Neutrophil (primary cell): ENCODE results near the gene CD247.

ENCODE experiments used
- H3K27ac ChIP-seq: fragments of 200-600 bp; sonication (generic); 2 replicates; pipeline ENCODE4 v1.5.1; 2016; ENCODE audit warnings: mild to moderate bottlenecking, moderate library complexity
- H3K27me3 ChIP-seq: fragments of 200-600 bp; sonication (generic); 2 replicates; pipeline ENCODE4 v1.6.0; 2016; ENCODE audit warnings: mild to moderate bottlenecking
- H3K36me3 ChIP-seq: fragments of 200-600 bp; sonication (generic); 2 replicates; pipeline ENCODE4 v1.5.1; 2017
- H3K4me1 ChIP-seq, 2 experiments: fragments of 200-600 bp in 1 of 2; sonication (generic) in 1 of 2; 1 replicate in 1 of 2; 2 replicates in 1 of 2; pipeline versions ENCODE4 v1.5.1 to v1.6.1; 2013 to 2016; ENCODE audit warnings: low read depth in 1 of 2, low read length in 1 of 2, mild to moderate bottlenecking in 1 of 2, moderate library complexity in 1 of 2; ENCODE audit not compliant: control insufficient read depth in 1 of 2, insufficient read depth in 1 of 2
- H3K4me3 ChIP-seq, 2 experiments: fragments of 200-600 bp in 1 of 2; sonication (generic) in 1 of 2; 1 replicate in 1 of 2; 2 replicates in 1 of 2; pipeline ENCODE4 v1.5.1; 2013 to 2016; ENCODE audit warnings: low read depth in 1 of 2, low read length in 1 of 2, mild to moderate bottlenecking in 1 of 2, moderate library complexity in 1 of 2
- H3K9me3 ChIP-seq: fragments of 200-600 bp; sonication (generic); 2 replicates; pipeline ENCODE4 v1.5.1; 2016
- CTCF ChIP-seq: fragments of 200-600 bp; sonication (generic); IDR thresholded peaks from 2 replicates; pipeline ENCODE4 v1.5.1; 2016; ENCODE audit warnings: antibody characterized with exemption

Gene CD247

DNA sequence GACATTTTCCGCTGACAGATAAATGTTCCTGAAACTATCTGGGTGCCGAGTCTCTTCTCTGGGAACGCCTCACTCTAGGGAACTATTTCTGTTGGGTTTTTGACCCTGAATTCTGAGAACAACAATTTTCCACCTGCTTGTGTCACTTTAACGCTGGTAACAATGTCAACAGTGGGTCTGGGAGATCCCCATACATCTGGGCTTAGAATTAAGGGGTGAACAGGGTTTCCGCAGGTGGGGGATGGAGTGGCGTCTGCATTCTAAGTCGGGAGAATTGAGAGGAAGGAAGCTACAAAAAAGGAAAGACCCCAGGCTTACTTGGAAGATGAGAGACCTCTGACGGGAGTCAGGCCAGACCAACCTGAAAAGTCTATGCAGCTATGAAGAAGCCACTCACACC is 8.7 kb downstream of the CD247 start:
- Histone ChIP-seq H3K4me3 (no peak overlapping the region), H3K36me3 (no peaks in the 10 kb centered on the region), H3K4me1 (no peaks in the 10 kb centered on the region), H3K27ac (no peak overlapping the region), H3K27me3 (peaks cover 7% of the 10 kb centered on the region), H3K9me3 (no peaks in the 10 kb centered on the region)
- no peak for TF ChIP-seq CTCF

DNA sequence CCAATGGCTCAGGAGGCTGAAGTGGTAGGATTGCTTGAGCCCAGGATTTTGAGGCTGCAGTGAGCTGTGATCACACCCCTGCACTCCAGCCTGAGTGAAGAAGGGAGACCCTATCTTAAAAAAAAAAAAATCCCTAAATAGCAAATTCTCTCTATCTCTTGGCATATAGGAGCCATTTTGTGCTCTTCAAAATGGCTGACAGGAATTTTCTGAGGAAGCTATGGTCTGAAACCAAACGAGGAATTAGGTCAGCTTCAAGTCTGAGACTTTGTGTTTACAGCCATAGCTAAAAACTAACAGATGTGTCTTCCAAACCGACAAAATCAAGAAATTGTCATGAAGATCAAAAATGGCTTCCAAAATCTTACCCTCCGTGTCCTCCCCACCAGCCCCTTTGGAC is 10.6 kb downstream of the CD247 start:
- Histone ChIP-seq H3K27ac (no peak overlapping the region), H3K9me3 (no peaks in the 10 kb centered on the region), H3K4me3 (no peak overlapping the region), H3K36me3 (no peaks in the 10 kb centered on the region), H3K27me3 (peaks cover 5% of the 10 kb centered on the region), H3K4me1 (no peaks in the 10 kb centered on the region)
- TF ChIP-seq CTCF = no peak

DNA sequence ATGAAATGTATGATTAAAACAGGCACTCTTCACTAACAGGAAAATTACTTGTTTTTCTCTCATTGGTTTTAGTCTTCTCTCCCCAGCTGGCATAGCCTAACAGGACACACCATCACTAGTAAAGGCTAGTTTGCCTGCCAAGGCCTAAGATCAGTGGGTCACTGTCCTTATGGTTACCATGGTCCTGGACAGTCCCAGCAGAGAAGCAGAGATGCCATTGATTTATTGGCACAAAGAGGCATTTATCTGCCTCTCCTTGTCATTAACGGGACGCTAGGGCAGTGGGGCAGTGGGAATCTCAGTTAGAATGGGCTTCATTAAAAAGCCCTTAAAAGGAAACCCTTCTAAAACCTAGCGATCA is 13.9 kb downstream of the CD247 start:
- H3K9me3 ChIP-seq = no peaks in the 10 kb centered on the region
- H3K27ac ChIP-seq = no peak overlapping the region
- H3K4me1 ChIP-seq = no peaks in the 10 kb centered on the region
- H3K27me3 ChIP-seq = peaks cover 4% of the 10 kb centered on the region
- no peaks in the 10 kb centered on the region for H3K36me3 ChIP-seq
- no peak overlapping the region for H3K4me3 ChIP-seq
- no peak for TF ChIP-seq CTCF

DNA sequence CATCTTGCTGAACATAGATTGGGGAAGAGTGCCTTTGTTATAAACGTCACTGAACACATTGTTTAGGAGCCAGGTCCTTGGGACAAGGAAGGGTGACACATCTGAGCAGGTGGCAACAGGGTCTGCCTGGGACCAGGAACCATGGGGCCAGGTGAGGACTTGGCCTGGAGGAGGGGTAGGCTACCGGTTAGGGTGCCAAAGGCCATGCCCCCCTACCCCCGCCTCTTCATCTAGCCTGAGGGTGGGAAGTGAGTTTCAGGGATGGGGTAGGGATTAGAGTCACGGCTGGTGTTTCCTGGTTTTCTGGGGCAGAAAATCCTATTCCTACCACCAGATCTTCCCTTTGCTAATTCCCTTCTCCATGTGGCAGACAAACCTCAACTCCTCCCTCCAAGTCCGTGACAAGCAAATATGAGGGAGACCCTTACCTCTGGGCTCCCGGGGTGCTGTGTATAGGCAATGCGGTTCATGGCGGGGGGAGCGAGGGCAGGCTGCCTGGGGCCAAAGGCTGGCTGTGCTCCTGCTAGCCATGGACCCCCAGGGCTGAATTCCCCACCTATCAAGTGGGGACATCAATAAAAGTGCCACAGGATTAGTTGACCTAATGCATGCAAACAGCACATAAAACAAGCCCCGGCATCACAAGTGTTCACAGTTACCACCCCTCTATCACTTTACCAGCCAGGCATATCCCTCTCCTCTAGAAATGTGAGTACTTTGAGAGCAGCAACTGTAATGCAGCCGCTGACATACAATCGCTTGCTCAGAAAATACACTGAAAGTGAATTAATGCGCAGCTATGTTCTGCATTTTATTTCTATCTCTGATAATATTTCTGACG is 14.5 kb downstream of the CD247 start:
- Histone ChIP-seq H3K36me3 (no peaks in the 10 kb centered on the region), H3K4me3 (no peak overlapping the region), H3K27ac (no peak overlapping the region), H3K27me3 (peaks cover 4% of the 10 kb centered on the region), H3K9me3 (no peaks in the 10 kb centered on the region), H3K4me1 (no peaks in the 10 kb centered on the region)
- no peak for TF ChIP-seq CTCF

- Histone ChIP-seq H3K9me3 (no peaks in the 10 kb centered on the region), H3K27ac (no peak overlapping the region), H3K27me3 (peaks cover 4% of the 10 kb centered on the region), H3K4me3 (no peak overlapping the region), H3K4me1 (no peaks in the 10 kb centered on the region), H3K36me3 (no peaks in the 10 kb centered on the region)
- TF ChIP-seq CTCF = no peak
These were observed 15.4 kb downstream of the CD247 start for GRCh38 chr1:167502719-167503462.
